Tibial nerve (tissue), 4 donors: Measurements from ENCODE around the gene SMIM10L2A.
"Not testable (repeated sequence)": the region's sequence is repeated elsewhere in the genome, so short reads cannot be mapped to it uniquely, and the experiment has no call there.

ENCODE experiments used
- EP300 ChIP-seq, 2 donors: sonication (generic); formaldehyde crosslinking; IDR thresholded peaks; one replicate each; pipeline ENCODE4 v1.6.1; 2017; ENCODE audit warnings: antibody characterized with exemption in 2 of 2, mild to moderate bottlenecking in 1 of 2
- POLR2A ChIP-seq, 2 donors: fragments of 450-650 bp; IDR thresholded peaks; one replicate each; pipeline ENCODE4 v1.6.1; 2017; ENCODE audit warnings: antibody characterized with exemption in 2 of 2, mild to moderate bottlenecking in 2 of 2, moderate library complexity in 2 of 2
- TF ChIP-seq, protein P1 (sequence below), 5 experiments: fragments of 200-600 bp in 3 of 5; fragments of 450-650 bp in 2 of 5; sonication (generic) in 3 of 5; IDR thresholded peaks; one replicate each; pipeline ENCODE4 v1.5.1; 2016 to 2019; ENCODE audit warnings: antibody characterized with exemption in 5 of 5, mild to moderate bottlenecking in 3 of 5, moderate library complexity in 2 of 5

DNA sequence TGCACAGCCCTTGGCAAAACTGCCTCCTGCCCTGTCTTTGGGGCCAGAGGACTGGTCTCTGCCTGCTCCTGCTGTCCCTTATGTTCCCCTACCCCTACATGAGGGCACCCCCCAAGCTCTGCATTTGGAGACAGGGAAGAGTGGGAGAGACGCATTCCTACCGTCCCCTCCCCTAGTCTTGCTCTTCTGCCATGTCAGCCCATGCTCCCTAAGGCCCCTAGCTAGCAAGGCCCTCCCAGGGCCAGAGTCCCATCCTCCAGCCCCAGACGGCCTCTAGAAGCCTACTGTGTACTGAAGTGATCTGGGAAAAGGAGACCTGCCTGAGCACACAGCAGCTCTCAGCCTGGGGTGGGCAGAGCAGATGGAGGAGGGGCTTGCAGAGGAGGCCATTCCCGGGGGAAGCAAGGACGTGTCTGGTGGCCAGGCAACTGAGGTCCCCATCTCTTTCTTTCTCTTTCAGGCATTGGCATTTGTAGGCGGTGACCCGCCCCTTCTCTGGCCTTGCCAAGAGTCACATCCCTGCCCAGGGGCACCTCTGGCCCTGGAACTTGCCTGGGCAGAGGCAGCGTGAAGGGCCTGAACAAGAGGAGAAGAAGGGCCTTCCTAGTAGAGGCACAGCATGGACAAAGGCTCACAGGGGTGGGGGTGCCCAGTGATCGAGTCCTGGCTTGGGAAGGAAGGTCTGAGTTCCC, 1.6 kb downstream of the SMIM10L2A start:
- TF ChIP-seq EP300, POLR2A (IDR thresholded peaks at IDR 0.05): not testable (repeated sequence)
- TF ChIP-seq, protein P1, sequence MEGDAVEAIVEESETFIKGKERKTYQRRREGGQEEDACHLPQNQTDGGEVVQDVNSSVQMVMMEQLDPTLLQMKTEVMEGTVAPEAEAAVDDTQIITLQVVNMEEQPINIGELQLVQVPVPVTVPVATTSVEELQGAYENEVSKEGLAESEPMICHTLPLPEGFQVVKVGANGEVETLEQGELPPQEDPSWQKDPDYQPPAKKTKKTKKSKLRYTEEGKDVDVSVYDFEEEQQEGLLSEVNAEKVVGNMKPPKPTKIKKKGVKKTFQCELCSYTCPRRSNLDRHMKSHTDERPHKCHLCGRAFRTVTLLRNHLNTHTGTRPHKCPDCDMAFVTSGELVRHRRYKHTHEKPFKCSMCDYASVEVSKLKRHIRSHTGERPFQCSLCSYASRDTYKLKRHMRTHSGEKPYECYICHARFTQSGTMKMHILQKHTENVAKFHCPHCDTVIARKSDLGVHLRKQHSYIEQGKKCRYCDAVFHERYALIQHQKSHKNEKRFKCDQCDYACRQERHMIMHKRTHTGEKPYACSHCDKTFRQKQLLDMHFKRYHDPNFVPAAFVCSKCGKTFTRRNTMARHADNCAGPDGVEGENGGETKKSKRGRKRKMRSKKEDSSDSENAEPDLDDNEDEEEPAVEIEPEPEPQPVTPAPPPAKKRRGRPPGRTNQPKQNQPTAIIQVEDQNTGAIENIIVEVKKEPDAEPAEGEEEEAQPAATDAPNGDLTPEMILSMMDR (IDR thresholded peaks at IDR 0.05), result not testable (repeated sequence)
